GM23338 (cell line): Measurements from ENCODE around the gene PKP2.

Experiments used
- CREB1 ChIP-seq: fragments of 250-450 bp; sonication (Bioruptor Pico); IDR thresholded peaks from 2 replicates; pipeline ENCODE4 v1.5.0; 2020; ENCODE audit warnings: low read depth, mild to moderate bottlenecking, moderate library complexity
- CTCF ChIP-seq, 2 experiments: fragments of 200-600 bp in 1 of 2; sonication (generic) in 1 of 2; conservative IDR thresholded peaks; 2 replicates each; pipeline versions ENCODE4 v1.5.1 to v1.6.1; 2016 to 2017; ENCODE audit warnings: antibody characterized with exemption in 2 of 2, low read depth in 2 of 2, mild to moderate bottlenecking in 2 of 2, moderate library complexity in 1 of 2
- EZH2 ChIP-seq: fragments of 200-600 bp; sonication (generic); IDR thresholded peaks from one replicate; pipeline ENCODE4 v1.8.0; 2017; ENCODE audit warnings: antibody characterized with exemption, mild to moderate bottlenecking, low read depth; ENCODE audit not compliant: unreplicated experiment
- EZH2phosphoT487 ChIP-seq: fragments of 200-600 bp; sonication (generic); IDR thresholded peaks from one replicate; pipeline ENCODE4 v1.8.1; 2018; ENCODE audit warnings: antibody characterized with exemption; ENCODE audit not compliant: unreplicated experiment
- POLR2AphosphoS5 ChIP-seq: IDR thresholded peaks from 2 replicates; pipeline ENCODE4 v1.6.1; 2016; ENCODE audit warnings: antibody characterized with exemption, low read depth
- STAT1 ChIP-seq: IDR thresholded peaks from one replicate; pipeline ENCODE4 v1.6.1; 2016; ENCODE audit warnings: antibody characterized with exemption; ENCODE audit not compliant: unreplicated experiment
- ZNF331 ChIP-seq: fragments of 250-450 bp; sonication (Bioruptor Pico); IDR thresholded peaks from 2 replicates; pipeline ENCODE4 v1.5.0; 2020; ENCODE audit warnings: low read depth, mild to moderate bottlenecking, moderate library complexity
- TF ChIP-seq, protein P1 (sequence below): IDR thresholded peaks from one replicate; pipeline ENCODE4 v1.6.1; 2018; ENCODE audit warnings: antibody characterized with exemption; ENCODE audit not compliant: unreplicated experiment

GRCh38 chr12:32826807-32827412, 69.7 kb downstream of the PKP2 start:
- no peak for TF ChIP-seq CTCF (conservative IDR thresholded peaks at IDR 0.05; ENCODE audit: low read depth in 2 of 2)
- no peak for TF ChIP-seq CREB1 (CRISPR knock-in tag)
- no peak for TF ChIP-seq EZH2phosphoT487
- no peak for TF ChIP-seq POLR2AphosphoS5
- no peak for TF ChIP-seq EZH2
- no peak for TF ChIP-seq STAT1
- no peak for TF ChIP-seq ZNF331 (CRISPR knock-in tag)
- TF ChIP-seq, protein P1, sequence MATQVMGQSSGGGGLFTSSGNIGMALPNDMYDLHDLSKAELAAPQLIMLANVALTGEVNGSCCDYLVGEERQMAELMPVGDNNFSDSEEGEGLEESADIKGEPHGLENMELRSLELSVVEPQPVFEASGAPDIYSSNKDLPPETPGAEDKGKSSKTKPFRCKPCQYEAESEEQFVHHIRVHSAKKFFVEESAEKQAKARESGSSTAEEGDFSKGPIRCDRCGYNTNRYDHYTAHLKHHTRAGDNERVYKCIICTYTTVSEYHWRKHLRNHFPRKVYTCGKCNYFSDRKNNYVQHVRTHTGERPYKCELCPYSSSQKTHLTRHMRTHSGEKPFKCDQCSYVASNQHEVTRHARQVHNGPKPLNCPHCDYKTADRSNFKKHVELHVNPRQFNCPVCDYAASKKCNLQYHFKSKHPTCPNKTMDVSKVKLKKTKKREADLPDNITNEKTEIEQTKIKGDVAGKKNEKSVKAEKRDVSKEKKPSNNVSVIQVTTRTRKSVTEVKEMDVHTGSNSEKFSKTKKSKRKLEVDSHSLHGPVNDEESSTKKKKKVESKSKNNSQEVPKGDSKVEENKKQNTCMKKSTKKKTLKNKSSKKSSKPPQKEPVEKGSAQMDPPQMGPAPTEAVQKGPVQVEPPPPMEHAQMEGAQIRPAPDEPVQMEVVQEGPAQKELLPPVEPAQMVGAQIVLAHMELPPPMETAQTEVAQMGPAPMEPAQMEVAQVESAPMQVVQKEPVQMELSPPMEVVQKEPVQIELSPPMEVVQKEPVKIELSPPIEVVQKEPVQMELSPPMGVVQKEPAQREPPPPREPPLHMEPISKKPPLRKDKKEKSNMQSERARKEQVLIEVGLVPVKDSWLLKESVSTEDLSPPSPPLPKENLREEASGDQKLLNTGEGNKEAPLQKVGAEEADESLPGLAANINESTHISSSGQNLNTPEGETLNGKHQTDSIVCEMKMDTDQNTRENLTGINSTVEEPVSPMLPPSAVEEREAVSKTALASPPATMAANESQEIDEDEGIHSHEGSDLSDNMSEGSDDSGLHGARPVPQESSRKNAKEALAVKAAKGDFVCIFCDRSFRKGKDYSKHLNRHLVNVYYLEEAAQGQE = no peak
